NCI-H446 (cell line): ENCODE measurements around the gene MAST3.
"Not testable (repeated sequence)": the region's sequence is repeated elsewhere in the genome, so short reads cannot be mapped to it uniquely, and the experiment has no call there.

ENCODE experiments used
- DNase-seq, 2 experiments: peaks; one replicate each; lab custom pipeline; 2025; lab: John Stamatoyannopoulos, UW

The MAST3 gene

DNA sequence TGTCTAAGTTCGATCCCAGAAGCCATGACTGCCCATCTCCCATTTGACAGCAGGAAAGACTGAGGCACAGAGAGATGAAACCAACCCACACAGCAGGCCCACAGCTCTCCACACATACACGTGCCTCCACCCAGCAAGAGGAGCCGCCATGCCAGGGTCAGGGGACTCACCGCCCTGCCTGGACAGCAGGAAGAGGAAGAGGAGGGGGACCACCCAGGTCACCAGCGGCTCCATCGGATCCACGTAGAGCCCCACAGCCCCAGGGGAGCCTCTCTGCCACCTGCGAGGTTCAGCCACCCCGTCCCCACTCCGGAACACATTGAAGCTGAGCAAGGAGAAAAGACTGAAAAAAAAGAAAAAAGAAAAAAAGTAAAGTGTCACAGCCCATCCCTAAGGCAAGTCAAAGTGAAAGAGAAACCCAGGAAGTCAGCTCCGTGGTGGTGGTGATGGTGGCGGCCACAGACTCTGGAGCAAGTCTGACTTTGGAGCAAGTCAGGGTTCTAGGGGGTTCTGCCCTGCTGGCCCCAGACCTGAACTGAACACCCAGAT lies 10.9 kb upstream of the MAST3 start, which contains the start of gene IL12RB1:
Gene IL12RB1 (minus strand): TSS at position 345 of the 549 bp plus-strand sequence. CDS start 111 bp downstream, at position 234.
- DNase-seq, result no peak

DNA sequence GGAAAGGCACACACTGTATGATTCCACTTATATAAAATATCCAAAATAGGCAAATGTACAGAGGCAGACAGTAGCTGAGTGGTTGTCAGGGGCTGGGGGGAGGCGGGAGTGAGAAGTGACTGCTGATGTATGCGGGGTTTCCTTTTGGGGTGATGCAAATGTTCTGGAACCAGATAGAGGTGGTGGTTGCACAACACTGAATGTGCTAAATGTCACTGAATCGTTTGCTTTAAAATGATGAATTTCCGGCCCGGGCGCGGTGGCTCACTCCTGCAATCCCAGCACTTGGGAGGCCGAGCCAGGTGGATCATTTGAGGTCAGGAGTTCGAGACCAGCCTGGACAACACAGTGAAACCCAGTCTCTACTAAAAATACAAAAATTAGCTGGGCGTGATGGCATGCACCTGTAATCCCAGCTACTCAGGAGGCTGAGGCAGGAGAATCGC lies 8.5 kb upstream of the MAST3 start:
- not testable (repeated sequence) for DNase-seq

DNA sequence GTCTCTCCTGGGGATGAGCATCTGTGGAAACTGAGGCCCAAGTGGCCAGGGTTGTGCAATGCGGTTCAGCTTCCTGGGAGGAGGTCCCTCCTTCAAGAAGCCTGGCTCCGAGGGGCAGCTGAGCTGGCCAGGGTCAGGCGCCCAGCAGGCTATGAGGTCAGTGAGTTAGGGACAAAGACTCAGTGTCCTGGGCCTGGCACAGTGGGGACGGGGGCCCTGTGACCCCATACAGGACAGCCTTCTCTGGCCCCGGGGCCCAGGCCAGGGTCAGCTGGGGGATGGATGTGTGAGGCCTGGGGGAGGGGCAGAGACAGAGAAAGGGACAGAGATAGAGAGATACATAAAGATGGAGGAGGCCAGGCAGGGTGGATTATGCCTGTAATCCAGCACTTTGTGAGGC lies 7.9 kb upstream of the MAST3 start:
- DNase-seq, result no peak

DNA sequence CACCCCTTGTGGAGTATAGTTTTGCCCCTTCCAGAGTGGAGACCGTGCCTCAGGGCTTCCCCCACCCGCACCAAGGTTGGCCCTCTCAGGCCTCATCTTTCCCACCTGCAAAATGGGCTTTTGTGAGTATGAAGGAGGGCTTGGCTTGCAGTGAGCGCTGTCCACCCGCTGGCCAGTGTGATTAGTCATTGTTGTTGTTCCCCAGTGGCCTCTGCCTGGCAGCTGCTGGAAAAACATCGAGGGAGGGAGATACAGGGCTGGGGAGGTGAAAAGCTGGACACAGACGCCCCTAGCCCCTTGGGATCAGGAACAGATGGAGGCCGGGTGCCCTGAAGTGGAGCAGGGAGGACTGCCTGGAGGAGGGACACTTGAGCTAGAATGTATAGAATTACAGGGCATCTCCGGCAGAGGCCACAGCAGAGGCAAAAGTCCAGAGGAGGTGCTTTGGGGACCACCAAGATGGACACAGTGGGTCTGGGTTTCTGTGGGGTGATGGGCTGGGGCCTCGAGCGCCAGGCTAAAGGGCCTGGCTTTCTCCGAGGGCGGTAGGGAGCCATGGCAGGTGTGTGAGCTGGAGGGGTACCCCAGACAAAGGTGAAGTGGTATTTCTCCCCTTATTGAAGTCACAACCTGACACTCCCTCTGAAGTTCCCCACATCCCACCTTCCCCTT lies 6.9 kb upstream of the MAST3 start:
- DNase-seq, result no peak

DNA sequence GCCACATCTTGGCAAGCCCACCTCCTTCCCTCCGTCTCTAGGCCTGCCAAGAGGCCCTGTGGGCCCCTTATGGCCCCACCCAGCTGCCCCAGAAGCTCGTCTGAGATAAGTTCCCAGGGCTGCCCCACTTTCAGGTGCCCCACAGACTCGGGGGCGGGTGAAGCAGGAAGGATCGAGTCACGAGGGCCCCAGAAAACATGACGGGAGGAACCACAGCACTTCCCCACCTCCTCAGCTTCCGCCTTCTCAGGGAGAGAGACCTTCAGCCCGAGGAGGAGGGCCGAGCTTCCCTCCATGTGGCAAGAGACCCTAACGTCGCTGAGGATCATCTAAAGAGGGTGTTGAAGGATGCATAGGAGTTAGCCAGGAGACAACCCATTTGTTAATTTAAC lies 6.4 kb upstream of the MAST3 start:
- DNase-seq, result no peak

DNA sequence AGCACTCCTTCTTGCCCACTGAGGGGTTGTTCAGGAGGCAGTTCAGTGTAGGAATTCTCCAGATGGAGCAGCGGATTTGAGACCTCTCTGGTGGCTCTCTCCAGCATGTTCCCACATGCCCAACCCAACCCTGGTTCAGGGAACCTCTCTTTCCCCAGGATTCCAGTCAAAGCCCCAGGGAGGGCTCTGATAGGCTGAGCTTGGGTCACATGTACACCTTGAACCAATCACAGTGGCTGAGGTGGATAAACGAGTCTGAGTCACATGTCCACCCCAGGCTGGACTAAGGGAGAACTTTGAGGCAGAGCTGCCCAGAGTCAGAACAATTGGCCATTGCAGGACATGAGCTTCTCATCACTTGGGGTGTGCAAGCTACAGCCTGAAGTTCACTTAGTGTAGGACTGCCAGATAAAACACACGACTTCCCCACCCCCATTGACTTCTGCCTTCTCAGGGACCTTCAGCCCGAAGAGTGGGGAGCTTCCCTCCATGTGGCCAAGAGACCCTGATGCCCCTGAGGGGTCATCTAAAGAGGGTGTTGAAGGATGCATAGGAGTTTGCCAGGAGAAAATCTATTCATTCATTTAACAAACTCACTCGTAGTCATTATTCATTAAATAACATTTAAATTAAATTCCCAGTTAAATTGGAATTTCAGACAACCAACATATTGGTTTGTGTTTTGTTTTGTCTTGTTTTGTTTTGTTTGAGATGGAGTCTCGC lies 4.0 kb upstream of the MAST3 start:
- peak in 1 of 2 experiments; percentile 52 for DNase-seq

DNA sequence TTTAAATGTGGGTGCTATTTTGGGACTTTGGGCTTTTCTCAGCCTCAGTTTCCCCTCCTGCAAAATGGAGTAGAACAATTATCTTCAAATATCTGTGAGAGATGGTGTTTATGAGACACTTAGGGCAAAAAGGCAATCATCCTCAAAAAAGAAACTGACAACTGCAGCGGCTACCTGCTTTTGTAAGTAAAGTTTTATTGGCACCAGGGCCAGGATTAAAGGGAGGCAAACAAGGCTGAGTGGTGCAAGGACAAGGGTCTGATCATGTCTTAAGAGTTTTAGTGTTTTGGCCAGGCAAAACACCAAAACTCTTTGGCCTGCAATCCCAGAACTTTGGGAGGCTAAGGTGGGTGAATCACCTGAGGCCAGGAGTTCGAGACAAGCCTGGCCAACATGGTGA lies 1.3 kb upstream of the MAST3 start:
- DNase-seq, result no peak

DNA sequence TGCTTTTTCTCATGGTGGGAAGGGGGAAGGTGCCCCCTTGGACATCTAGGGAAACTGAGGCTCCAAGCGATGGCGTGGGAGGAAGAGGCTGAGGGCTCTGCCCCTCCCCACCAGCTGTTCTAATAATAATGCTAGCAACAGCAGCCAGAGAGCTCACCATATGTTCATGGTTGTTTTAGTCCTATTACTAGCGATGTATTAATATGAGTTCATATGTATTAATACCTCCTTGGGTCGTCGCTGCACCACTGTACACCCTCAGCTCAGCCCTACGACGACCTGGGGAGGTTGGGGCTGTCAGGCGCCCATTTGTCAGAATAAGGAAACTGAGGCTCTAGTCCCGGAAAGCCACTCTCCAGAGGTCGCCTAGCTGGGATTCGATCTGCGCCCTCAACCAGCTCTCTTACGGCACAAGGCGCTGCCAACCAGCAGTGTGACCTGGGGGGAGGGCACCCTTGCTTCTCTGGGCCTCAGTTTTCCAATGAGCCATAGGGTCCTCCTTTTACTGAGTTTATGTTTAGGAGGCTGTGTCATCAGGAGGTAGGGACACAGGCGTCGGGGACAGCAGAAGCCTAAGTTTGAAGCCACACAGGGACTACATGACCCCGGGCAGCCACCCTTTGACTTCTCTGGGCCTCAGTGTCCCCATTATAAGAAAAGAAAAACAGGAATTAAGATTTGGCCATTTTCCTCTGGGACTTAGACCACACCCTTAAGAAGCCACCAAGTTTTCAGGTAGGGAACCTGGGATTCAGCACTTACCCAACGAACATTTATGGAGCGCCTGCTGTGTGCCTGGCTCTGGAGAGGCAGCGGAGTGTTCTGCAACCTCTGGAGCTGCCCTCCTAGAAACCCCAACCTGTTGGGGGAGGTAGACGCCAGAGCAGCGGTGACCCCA lies 664 bp downstream of the MAST3 start:
- no peak for DNase-seq

DNA sequence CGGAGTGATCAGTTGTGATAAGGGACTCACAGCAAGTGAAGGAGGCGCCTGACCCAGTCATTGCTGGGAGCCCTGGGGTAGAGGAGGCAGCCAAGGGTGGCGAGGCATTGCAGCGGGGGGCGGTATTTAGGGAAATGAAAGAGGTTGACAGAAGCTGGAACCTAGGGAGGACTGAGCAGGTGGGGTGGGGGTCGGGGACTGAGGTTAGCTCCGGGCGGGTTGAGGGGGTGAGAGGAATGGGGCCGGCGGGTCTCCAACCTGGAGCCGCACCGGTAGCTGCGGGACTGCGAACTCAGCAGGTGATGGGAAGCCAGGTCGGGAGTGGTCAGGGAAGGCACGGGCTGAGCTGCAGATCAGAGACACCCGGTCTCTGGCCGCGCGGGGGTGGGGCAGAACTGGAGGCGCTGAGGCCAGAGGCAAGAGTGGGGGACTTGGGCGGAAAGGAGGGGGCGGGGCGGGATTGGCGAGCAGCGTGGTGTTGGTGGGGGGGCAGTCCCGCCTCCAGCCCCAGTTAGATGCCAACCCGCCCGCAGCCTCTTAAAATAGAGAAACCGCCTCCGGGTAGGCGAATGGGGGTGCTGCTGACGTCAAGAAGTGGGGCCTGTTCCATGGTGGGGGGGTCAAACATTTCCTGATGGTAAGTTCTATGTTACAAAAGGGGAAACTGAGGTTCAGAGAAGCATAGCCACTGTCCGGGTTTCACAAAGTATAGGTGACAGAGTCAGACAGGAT lies 1.5 kb downstream of the MAST3 start:
- no peak for DNase-seq

DNA sequence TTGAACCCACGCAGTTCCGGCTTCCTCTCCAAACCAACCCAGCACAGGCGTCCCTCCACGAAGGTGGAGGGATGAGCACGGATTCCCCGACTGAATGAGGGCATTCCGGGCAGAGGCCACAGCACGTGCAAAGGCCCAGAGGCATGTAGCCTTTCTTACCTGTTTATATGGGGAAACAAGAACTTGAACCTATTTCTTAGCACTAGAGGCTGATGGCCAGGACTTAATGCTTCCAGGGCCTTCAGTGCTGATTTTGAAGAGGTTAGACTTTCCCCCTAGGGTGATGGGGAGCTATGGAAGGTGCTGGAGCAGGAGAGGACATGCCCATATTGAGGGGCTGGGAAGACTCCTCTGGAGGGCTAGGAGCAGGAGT lies 2.0 kb downstream of the MAST3 start:
- no peak for DNase-seq

DNA sequence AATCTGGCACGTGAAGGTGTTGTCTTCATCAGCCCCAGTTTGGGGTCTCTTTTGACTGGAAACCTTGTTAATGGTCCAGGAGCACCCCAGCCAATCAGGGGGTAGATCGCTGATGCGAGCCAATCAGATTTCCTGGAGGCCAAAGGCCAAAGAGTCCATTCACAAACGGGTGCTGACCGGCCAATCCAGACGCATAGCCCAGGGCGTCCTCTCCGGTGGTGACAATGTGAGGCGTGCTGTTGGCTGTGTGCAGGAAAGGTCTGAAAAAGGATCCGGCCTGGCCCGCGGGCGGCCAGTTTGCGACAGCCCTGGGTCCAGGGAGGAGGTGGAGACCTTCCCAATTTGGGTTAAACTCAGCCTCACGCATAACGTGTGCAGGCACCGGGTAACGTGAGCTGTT lies 3.1 kb downstream of the MAST3 start:
- DNase-seq, result no peak

DNA sequence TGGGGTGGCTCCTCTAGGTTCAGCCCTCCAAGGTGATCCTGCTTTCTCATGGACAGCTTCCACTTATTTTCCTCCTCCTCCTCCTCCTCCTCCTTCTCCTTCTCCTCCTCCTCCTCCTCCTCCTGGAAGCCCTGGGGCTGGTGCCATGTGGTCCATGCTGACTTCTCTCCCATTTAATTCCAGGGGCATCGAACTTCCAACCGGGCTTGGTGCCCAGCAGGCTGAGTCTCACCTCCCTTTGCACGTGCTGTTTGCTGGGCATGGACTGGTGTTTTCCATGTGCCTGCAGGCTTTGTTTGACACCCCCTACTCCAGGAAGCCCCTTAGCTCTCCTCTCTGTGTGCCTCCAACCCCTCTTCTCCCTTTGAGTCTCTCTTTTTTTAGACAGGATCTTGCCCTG lies 3.7 kb downstream of the MAST3 start:
- DNase-seq, result no peak

DNA sequence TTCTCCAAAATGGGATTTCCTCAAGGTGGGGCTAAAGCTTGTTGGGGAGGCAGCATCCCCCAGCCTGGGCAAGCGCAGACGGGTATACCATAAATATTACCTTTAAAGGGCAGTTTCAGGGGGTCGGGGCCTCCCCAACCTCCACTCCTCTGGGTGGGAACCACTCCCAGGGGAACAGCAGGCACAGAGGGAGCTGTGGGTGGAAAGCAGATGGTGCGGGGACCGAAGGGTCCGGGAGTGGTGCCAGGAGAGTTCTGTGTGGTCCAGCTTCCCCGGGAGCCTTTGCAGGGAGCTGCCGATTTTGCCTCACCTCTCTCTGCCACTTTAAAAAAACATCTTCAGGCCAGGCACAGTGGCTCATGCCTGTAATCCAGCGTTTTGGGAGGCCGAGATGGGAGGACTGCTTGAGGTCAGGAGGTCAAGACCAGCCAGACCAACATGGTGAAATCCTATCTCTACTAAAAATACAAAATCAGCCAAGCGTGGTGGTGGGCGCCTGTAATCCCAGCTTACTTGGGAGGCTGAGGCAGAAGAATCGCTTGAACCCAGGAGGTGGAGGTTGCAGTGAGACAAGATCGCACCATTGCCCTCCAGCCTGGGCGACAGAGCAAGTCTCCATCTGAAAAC lies 5.5 kb downstream of the MAST3 start:
- DNase-seq, result peak in 1 of 2 experiments; percentile 76

DNA sequence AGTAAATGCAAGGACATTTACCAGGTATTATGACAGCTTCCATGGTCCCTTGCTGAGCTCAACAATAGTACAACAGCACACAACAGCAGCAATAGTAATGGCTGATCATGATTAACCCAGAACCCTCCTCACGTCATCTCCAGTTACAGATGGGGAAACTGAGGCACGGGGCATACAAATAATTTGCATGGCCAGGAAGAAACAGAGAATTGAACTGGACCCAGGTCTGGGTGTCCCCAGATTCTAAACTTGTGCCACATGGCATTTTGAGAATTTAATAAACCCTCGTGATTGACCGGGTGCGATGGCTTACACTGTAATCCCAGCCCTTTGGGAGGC lies 7.2 kb downstream of the MAST3 start:
- no peak for DNase-seq

DNA sequence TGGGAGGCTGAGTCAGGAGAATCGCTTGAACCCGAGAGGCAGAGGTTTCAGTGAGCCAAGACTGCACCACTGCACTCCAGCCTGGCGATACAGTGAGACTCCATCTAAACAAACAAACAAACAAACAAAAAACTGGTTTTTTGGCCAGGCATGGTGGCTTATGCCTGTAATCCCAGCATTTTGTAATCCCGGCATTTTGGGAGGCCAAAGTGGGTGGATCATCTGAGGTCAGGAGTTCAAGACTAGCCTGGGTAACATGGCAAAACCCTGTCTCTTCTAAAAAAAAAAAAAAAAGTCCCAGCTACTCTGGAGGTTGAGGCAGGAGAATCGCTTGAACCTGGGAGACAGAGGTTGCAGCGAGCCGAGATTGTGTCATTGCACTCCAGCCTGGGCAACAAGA lies 7.7 kb downstream of the MAST3 start:
- not testable (repeated sequence) for DNase-seq

DNA sequence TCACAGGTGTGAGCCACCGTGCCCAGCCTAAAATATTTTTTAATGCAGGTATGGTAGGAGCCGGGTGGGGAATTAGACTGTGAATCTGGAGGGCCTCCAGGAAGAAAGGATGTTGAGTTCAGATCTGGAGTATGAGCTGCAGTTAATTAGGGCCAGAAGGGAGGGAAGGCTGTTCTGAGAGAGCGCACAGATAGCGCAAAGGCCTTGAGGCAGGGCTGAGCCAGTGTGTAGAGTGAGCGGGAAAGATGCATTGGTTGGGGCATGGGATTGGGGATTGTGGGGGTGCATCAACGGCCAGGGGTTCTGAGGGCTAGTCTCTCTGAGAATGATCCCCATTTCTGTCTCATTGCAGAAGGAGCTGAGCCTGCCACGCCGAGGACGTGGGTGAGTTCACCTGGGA lies 9.7 kb downstream of the MAST3 start:
- DNase-seq, result no peak

DNA sequence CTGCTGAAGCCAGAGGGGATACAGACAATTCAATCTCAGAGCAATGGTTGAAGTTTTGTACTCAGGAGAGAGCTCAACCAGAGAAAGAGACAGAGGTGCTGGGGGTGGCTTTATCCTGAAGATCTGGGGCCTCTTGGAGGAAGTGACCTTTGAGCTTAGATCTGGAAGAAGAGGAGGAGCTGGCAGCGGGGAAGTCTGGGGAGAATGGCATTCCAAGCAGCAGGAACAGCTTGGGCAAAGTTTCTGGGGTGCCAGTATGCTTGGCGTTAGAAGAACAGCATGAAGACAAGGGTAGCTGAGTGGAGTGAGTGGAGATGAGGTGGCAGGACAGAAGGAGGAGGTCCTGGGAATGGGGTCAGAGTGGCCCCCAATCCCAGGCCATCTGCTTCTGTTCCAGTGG lies 11.3 kb downstream of the MAST3 start:
- DNase-seq, result no peak

DNA sequence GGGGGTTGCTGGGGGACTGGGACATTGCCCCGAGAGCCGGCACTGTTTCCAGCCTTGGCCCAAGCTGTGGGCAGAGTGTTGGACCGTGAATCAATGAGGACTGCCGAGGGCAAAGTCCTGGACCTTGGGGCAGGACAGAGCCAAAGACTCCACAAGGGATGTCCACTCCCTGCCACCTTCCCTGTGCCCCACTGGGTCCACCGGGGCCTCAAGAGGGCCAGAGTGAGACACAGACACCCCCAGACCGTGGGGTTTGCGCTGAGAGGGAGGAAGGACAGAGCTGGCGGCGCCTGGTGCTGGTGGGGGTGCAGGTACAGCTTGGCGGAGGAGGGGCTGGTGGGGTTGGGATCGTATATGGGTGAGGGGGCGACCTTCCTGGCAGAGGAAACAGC lies 11.8 kb downstream of the MAST3 start:
- no peak for DNase-seq

DNA sequence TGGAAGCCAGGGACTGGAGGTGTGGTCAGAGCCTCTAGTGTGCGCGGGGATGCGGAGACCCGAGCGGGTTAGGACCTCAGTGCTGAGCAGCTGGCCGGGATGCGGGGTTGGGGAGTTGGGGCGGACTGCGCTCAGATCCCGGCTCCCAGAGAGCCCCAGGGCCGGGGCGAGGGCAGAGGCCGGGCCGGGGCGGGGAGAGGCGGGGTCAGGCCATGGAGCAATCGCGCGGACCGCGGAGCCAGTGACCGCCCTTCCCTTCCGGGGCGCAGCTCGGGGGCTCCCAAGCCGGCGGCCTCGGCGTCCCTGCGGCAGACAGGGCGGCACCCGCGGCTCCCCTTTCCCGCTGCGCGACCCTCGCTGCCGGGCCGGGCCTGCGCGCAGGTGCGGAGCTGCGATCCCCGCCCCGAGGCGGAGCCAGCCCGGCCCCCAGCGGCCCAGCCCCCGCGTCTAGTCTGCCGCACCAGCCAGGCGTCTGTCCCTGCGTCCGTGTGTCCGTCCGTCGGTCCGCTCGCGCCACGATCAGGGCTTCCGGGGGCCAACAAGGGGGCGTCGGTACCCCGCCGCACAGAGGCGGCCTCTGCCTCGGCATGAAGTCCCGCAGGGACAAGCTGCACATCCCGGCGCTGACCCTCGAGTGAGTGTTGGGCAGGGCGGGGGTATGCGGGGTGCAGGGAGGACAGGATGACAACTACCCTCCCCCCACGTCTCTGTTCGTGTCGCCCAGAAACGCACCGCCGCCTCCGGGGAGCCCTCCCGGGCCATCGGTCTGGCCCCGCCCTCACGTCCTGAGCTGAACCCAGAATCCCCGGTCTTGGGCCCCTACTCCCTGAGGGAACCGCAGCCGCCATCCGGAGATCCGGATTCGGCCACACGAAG lies 12.4 kb downstream of the MAST3 start:
- no peak for DNase-seq

DNA sequence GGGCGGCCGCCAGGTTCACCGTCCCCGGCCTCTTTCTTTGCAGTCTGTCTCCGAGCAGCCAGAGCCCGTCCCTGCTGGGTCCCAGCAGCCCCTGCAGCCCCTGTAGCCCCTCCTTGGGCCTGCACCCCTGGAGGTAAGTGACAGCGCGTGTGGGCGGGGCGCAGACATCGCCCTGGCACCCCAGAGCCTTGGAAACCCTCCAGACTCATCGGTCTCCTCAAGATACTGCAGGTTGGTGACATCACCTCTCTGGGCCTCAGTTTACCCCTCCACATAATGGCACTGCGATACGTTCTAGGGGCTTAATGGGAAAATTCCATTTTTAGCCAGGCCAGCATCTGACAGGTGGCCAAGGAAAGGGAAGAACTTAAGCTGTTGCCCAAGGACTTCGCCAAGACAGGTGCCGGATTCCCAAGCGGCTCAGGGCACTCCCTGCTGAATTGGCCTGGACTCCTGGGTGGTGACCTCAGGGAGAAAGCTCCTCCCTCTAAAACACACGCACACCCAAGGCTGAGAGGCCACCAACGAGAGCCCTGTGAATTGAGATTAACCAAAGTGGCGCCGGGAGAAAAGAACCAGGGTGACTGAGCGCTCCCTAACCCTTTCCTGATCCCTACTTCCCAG lies 13.1 kb downstream of the MAST3 start:
- DNase-seq, result no peak
